GM21576 (cell line): ENCODE data around the gene MAS1.

ENCODE experiments used
- ATAC-seq: cut with Tn5 transposase; IDR thresholded peaks from one replicate; pipeline ENCODE4 v1.9.1; 2021; ENCODE audit warnings: mild to moderate bottlenecking, moderate library complexity; ENCODE audit not compliant: unreplicated experiment

The MAS1 gene

DNA sequence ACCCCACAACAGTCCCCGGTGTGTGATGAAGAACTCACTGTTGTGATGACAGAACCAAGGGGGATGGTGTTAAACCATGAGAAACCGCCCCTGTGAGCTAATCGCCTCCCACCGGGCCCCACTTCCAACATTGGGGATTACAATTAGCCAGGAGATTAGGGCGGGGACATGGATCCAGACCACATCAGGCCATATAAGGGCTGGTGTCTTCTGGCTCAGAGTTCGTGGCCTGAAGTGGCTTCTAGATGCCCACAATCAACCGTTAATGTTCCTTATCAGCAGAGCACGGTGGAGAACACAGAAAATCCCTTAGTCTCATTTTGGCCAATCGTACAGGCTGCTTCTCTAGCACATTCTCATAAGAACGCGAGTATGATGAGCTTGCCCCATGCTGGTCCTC lies 10.9 kb upstream of the MAS1 start:
- no peak for ATAC-seq

DNA sequence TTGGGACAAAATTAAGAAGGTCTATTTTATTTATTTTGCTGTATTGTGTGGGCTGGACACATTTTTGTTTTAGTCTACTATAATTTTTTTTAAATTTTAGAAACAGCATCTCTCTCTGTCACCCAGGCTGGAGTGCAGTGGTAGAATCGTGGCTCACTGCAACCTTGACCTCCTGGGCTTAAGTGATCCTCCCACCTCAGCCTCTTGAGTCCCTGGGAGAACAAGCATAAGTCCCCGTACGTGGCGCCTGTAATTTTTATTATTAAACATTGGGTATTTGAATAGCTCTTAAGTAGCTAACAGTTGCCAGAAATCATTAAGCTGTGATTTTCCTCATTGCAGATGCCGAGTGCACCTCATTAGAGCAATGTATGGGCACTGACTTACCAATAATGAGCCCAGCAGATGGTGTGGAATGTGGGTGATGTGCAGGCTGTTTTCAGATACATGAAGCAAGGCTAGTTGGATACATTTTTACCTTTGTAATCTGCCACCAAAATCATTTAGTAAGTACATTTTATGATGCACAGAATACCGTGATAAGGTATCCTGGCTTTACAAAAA lies 10.3 kb upstream of the MAS1 start:
- no peak for ATAC-seq

DNA sequence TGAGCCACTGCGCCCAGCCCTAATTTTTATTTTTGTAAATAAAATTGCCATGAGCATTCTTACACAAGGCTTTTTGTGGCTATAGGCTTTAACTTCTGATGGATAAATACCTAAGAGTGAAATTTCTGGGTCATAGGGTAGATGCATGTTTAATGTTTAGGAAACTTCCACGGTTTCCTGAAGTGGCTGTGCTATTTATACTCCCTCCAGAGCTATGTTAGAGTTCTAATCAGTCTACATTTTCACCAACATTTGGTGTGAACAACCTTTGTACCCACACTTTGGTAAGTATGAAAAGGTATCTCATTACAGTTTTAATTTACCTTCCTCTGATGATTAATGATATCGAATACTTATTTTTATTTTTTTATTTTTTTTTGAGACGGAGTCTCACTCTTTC lies 6.1 kb upstream of the MAS1 start:
- ATAC-seq = no peak

DNA sequence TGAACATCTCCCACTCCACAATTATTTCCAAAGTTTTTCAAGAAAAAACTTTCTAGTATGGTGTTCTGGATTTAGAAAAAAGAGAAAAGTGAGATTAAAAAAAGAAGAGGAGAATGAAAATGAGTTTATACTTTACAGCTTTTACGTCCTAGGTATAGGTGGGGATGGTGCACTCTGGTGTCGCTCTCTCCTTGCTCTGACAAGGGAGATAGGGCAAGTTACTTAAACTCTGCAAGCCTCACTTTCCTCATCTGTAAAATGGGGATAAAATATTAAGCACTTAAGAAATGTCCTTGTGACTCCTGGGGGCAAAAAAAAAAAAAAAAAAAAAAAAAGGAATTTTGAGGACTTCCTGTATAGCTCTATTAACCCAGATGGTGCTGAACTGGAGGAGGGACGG lies 4.5 kb upstream of the MAS1 start:
- no peak for ATAC-seq

DNA sequence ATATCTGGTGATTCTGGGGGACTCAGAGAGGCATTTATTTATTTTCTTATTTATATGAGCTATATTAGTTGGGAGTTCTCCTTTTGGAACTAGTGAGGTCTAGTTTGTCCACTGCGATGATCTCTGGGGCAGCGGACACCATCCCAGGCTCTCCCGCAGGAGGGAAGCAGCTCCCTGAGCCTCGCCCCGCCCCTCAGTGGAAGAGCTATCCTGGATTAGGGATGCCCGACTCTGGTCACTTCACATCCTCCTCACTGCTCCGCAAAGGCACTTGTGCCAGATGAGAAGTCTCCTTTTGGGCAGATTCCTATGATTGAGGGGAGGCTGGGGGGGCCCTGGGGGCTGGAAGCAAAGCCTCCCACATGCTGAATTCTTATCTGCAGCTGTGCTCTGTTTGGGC lies 3.6 kb upstream of the MAS1 start:
- ATAC-seq = no peak

DNA sequence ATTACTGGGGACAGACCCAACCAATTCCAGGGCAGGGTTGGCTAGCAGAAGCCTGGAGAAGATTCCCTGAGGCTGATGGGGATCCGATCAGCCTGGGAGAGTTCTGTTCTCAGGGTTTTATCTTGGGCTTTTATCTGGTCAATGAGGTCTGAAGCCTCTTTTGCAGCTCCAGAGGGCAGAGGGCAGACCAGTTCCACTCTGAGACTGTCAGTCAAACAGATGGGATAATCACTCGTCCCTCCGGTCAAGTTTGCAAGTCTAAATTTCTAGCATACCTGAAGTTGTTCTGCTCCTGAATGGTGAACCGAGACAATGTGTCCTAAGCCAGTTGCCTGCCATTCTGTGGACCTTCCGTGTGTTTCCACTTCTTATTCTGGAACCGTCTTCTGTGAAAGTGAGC lies 3.0 kb upstream of the MAS1 start:
- no peak for ATAC-seq

DNA sequence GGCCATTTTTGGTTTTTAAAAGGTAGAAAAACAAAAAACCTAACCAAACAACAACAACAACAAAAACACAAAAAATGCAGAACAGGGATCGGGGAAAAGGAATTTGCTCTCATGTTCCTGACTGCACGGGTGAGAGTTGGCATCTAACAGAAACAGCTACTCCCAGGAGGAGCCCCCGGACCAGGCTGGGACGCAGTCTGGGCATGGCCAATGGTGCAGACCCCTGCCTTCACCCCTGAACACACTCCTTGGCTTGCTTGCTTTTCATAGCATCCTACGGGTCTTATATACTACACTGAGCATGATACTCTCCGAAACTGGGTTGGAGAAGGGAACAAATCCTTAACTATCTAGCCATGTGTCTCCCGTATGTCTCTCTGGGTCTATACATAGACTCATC lies 587 bp upstream of the MAS1 start:
- ATAC-seq = no peak

DNA sequence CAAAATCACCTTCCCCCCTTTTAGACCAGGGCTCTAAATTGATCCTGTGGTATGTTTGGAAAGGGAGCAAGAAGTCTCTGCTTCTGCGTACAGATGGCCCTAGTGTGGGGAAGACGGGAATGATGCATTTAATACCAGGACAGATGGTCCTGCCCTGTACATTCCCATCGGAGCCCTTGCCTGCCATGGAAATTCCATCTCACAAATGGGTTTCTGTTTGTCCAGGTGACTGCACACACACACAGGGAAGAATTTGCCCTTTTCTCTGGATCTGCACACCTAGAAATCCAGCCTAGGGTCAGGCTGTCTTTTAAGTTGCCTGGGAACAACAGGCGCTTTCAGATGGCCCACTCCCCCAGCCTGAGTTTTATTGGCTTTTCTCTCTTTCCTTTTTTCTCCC lies 1.3 kb downstream of the MAS1 start:
- no peak for ATAC-seq

DNA sequence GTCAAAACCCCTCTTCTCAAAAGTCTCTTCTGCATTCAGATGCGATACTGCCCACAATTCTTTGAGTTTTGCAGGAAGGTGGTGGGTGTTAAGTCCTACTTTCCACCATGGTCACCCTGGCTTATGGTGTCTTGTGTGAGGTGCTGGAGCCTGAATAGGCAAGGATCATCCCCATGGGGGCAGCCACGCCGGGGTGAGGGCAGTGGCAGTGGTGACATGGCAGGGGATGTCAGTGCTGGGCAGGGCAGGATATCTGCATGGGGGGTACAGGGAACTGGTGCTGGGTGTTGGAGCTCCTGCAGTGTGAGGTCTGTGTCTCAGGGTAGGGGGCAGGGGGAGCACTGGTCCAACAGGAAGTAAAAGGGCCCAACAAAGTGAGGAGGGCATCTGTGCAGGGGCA lies 2.3 kb downstream of the MAS1 start:
- ATAC-seq = no peak

DNA sequence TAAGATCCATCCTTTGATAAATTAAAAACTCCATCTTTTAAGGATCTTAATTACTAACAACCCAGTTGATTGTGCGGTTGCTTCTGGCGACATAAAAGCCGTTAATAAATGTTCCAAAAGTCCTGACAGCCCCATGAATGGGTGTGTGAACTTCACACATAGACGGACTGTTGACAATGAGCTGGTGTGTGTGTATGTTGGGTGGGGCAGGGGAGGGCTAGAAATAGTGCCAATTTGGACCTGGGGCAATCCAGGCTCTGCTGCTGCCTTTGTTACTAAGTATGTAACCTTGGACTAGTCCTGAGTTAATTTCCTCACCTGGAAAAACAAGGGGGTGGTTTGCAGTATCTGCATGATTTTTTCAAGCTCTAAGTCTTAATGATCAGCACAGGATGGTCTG lies 4.2 kb downstream of the MAS1 start:
- no peak for ATAC-seq

DNA sequence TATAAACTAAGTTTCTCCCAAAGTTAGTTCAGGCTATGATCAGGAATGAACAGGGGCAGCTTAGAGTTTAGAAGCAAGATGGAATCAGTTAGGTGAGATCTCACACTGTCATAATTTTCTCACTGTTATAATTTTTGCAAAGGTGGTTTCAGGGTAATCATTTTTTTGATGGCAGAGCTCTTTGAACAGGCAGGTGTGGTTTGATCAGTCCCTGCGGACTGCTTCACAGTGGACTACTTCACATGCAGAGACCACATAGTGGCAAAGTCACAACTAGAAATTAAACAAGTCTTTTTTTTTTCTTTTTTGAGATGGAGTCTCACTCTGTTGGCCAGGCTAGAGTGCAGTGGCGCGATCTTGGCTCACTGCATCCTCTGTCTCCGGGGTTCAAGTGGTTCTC lies 6.8 kb downstream of the MAS1 start:
- no peak for ATAC-seq

DNA sequence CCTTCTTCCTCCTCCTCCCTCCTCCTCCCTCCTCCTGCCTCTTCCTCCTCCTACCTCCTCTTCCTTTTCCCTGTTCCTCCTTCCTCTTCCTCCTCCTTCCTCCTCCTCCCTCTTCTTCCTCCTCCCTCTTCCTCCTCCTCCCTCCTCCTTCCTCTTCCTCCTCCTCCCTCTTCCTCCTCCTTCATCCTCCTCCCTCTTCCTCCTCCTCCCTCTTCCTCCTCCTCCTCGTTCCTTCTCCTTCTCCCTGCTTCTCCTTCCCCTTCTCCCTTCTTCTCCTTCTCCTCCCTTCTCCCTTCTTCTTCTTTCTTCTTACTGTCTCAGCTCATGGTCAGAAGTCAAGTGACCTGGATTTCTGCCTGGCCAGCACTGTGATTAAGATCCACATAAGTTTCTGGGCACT lies 7.7 kb downstream of the MAS1 start:
- ATAC-seq = no peak

DNA sequence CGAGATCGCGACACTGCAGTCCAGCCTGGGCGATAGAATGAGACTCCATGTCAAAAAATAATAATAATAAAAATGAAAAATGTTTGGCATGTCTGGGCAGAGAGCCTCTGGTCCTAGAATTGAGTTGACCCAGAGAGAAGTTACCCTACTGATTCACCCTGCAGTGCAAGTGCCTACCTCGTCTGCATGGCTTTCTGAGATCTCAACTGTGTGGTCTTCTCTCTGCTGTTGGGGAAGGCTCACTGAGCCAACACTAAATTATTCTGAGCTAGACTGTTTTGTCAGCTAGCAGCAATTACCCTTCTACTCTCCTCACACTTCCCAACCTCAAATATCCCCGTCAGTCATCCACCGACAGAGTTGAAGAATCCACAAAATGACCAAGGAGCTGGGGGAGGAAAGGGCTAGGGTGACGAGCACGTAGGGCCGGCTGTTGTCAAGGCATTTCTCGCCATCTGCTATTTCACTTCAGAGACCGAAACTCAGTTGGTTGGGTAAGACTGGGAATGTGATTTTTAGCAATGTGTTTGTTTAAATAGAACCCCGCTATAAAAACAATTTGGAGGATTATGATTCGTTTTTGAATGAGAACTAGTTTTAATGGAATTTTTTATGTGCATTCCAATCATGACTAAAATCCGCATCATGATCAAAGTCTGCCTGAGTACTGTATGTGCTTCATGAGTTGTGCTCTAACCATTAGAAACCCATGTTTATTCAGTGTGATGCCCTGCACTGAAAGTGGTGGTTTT lies 9.4 kb downstream of the MAS1 start:
- ATAC-seq = no peak

DNA sequence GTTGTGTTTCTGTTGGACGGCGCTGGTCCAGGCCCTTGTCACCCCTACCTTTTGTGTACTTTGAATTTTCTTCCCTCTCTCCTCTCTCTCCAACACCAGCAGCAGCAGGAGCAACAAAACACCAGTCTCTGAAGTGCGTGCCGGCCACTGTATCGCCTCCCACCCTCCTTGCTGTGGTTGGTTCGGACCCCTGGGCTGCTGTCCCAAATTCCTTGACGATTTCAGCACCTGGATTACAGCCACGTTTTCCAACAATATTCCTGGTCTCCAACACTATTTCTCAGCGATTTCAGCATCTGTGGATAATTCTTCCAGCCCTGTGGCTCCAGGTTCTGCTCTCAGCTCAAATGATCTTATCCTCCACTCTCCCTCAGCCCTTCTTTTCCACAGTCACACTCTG lies 11.8 kb downstream of the MAS1 start:
- no peak for ATAC-seq

DNA sequence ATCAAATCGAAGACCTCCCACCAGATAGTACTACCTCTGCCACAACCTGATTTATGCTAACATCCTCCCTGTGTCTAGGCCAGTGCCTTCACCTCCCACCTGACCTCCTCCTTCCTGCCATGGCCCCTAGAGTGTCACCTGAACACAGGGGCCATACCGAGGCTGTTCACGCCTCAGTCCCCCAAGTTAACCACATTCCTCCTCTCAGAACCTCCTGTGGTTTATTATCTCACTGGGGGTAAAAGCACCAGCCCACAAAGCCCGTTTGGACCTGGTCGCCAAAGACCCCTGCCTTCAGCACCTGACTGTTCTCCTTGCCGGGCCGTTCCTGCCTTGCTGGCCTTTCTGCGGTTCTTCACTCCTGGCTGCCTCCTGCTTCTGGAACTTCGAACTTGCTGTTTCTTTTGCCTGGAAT lies 13.7 kb downstream of the MAS1 start:
- peak; percentile 60 for ATAC-seq

DNA sequence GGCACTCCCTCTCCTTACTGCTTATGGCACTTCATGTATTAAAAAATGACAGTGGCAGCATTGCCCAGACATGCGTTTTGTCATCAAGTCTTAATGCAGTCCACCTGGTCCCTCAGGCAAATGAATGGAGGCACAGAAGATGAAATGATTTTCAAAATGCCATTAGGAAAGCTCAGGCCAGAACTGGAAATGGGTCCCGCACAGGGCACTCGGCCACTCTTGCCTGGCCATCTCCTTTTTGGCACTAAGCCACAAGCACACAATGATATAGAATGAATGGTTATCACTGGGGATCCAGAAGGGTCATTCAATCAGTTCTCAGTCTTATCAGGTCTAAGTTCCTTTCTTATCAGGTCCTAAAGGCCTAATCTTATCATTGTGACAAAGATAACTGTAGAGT lies 15.6 kb downstream of the MAS1 start:
- no peak for ATAC-seq

DNA sequence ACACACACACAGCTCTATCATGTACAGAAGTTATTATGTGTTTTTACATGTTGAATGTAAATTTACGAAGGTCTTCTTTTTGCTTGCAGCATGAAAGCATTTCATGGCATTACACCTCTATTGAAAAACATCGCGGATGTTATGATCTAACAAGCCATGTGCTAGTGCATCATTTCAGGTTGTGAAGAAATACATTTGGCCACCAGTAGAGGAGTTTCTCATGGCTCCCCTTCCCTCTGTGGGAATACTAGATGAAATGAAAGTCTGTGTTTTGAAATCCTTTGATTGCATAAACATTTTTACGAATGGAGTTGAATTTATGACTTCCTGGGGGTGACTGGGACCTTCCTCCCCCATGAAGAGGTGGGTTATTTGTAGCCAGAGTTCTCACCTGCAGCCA lies 17.7 kb downstream of the MAS1 start:
- ATAC-seq = no peak

DNA sequence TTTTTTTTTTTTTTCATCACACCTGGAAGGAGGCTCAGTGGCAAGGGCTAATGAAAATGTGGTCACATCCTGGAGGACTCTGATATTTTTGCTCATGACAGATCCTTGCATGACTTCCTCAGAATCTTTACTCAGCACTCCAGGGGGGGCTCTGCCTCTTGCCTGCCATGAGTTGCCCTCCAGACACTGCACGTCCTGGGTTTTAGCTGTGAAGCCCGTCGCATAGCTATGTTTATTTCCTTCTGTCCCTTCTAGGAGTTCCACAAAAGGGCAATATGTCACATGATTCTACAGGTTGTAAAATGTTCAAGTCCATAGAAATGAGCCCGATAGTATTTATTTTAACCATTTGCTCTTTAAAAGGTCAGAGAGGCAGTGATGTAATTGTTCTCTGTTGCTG lies 18.2 kb downstream of the MAS1 start:
- no peak for ATAC-seq

DNA sequence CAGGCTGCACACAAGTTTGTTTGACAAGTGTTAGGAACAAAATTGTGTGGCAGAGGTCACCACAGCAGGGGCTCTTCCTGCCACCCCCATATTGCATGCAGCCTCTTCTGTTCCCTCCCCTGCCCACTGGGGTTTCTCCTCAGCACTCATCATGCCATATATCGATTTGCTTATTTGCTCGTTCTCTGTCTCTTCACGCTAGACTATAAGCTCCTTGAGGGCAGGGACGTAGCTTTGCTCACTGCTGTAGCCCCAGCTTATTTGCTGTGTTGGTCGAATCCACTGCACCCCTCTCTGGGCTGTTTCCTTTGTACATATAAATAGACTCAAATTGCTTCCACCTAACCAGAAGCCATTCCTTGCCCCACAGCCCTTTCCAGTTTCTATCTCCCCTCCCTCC lies 19.6 kb downstream of the MAS1 start:
- no peak for ATAC-seq

DNA sequence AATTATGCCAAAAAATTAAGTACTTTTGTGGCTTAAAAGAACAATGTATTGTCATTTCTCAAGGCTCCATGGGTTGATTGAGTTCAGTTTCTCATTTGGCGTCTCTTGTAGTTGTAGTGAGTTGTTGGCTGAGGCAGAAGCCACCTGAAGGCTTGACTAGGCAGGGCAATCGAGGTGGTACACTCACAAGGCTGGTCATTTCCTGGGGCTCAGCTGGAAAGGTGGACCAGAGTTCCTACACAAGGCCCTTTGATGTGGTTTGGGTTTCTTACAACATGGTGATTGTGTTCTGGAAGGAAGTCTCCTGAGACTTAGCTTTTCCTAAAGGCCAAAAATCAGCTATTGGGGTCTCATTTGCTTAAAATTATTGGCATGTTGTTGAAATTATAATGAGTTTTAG lies 22.6 kb downstream of the MAS1 start:
- ATAC-seq = no peak

DNA sequence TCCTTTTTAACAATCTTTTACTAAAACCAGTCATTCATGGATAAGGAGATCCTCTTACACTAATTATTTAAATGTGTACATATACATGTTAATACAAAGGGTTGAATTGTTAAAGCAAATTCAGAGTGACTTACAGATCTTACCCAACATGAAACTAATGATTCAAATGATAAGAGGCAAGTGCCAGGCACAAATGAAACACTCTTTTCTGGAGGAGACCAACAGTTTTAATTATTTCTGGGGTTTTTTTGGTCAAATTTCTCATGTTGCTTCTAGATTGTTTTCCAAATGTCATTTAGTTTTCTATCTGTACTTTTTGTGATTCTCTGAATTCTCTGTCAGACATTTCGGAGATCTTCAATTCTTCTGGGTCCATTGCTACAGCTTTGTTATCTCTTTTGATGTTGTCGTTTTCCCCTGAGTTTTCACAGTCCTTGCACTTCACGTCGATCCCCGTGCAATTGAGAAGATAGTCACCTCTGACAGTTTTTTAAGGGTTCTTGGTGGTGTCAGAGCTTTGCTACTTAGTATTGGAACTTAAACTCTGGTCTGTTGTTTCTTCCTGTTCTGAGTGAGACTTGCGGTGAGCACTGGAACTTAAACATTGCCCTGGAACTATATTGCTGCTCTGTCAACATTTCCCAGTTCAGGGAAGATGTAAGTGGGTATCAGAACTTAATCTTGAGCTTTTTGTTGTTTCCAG lies 23.2 kb downstream of the MAS1 start:
- no peak for ATAC-seq

DNA sequence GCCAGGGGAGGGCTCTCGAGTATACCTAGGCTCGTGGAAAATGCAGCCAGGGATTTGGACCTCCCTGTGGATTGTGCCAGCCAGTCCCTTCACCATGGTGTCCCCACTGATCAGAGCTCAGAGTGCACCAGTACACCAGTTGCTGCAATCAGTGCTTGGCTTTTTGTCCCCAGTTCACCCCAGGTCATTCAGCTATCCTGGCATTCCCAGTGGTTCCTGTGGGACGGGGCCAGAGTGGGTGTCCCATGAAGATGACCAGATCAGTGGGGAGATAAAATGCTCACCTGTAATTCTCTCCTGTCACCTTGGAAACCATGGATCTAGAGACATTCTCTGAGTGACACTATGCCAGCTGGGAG lies 23.8 kb downstream of the MAS1 start:
- ATAC-seq = no peak

DNA sequence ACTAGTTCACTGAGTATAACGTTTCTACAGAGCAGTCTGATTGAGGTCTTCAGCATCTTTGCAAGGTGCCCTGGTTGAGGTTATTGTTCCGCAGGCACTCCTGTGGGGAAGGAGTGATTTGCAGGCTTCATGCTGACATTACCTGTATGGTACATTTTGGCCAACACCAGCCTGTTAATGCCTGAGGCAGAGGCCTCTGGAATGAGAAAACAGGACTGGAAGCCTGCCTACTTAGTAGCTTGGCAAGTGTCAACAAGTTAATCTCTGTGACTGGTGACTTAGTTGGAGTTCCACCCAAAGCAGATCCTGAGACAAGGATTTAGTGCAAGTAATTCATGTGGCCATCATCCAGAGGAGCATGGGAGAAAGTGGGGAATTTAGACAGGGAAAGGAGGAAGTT lies 24.6 kb downstream of the MAS1 start:
- ATAC-seq = no peak
